DOHH2 (cell line): ENCODE results near the gene PROM1.

Experiments used
- CTCF ChIP-seq: fragments of 200-600 bp; sonication (generic); IDR thresholded peaks from one replicate; pipeline ENCODE4 v1.5.1; 2014; ENCODE audit warnings: antibody characterized with exemption, mild to moderate bottlenecking, low read depth, low read length; ENCODE audit not compliant: poor library complexity, severe bottlenecking
- EZH2phosphoT487 ChIP-seq: fragments of 200-600 bp; sonication (generic); IDR thresholded peaks from 2 replicates; pipeline ENCODE4 v1.6.1; 2017; ENCODE audit warnings: borderline replicate concordance, mild to moderate bottlenecking, antibody characterized with exemption, low read length, moderate library complexity, mixed read lengths

GRCh38 chr4:16078195-16078760, 5.5 kb downstream of the PROM1 start:
- TF ChIP-seq CTCF: no peak
- TF ChIP-seq EZH2phosphoT487: no peak
